Spleen (tissue), 7 donors: ENCODE data around the gene UNC50.

Source experiments
- POLR2AphosphoS5 ChIP-seq, 3 donors: sonication (generic); formaldehyde crosslinking; IDR thresholded peaks; one replicate each; pipeline ENCODE4 v1.5.1; 2017; ENCODE audit warnings: antibody characterized with exemption in 3 of 3
- TF ChIP-seq, protein P1 (sequence below), 11 experiments: fragments of 200-600 bp in 7 of 11; fragments of 450-650 bp in 4 of 11; sonication (generic) in 4 of 11; IDR thresholded peaks in 8 of 11; conservative IDR thresholded peaks in 3 of 11; 1 replicate in 7 of 11; 2 replicates in 4 of 11; pipeline versions ENCODE4 v1.4.0 to v1.8.0; 2016 to 2021; ENCODE audit warnings: antibody characterized with exemption in 11 of 11, inconsistent platforms in 4 of 11, mild to moderate bottlenecking in 1 of 11
- donor health status: DM: no; HTN: no; CAD: no; lungs with moderate emphysema.
- donor health status: DM: no; HTN: no; CAD: no.
- donor health status: DM: no; HTN: no; CAD: no.

DNA sequence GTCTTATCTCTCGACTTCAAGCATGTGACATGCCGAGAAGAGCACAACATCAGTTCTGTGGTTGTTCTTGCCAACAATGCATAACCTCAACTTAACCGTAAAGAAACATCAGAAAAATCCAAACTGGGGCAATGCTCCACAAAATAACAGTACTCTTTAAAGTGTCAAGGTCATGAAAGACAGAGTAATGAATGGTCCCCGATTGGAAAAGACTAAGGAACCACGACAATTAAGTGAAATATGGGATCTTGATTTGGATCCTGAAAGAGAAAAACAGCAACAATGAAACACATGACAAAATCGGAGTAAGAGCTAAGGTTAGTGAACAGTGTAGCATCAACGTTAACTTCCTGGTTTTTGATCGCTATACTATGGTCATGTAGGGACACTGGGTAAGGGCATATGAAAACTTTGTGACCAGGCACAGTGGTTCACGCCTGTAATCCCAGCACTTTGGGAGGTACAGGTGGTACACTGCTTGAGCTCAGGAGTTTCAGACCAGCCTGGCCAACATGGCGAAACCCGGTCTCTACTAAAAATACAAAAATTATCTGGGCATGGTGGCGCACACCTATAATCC lies 55.2 kb downstream of the UNC50 start:
- TF ChIP-seq POLR2AphosphoS5 (IDR thresholded peaks at IDR 0.05): peak in 1 of 3 donors; percentile 22
- TF ChIP-seq, protein P1, sequence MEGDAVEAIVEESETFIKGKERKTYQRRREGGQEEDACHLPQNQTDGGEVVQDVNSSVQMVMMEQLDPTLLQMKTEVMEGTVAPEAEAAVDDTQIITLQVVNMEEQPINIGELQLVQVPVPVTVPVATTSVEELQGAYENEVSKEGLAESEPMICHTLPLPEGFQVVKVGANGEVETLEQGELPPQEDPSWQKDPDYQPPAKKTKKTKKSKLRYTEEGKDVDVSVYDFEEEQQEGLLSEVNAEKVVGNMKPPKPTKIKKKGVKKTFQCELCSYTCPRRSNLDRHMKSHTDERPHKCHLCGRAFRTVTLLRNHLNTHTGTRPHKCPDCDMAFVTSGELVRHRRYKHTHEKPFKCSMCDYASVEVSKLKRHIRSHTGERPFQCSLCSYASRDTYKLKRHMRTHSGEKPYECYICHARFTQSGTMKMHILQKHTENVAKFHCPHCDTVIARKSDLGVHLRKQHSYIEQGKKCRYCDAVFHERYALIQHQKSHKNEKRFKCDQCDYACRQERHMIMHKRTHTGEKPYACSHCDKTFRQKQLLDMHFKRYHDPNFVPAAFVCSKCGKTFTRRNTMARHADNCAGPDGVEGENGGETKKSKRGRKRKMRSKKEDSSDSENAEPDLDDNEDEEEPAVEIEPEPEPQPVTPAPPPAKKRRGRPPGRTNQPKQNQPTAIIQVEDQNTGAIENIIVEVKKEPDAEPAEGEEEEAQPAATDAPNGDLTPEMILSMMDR (IDR thresholded peaks at IDR 0.05 in 8 of 11, conservative IDR thresholded peaks at IDR 0.05 in 3 of 11): no peak
